Measurements from ENCODE around the gene MXD4.

The MXD4 gene, protein sequence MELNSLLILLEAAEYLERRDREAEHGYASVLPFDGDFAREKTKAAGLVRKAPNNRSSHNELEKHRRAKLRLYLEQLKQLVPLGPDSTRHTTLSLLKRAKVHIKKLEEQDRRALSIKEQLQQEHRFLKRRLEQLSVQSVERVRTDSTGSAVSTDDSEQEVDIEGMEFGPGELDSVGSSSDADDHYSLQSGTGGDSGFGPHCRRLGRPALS

DNA sequence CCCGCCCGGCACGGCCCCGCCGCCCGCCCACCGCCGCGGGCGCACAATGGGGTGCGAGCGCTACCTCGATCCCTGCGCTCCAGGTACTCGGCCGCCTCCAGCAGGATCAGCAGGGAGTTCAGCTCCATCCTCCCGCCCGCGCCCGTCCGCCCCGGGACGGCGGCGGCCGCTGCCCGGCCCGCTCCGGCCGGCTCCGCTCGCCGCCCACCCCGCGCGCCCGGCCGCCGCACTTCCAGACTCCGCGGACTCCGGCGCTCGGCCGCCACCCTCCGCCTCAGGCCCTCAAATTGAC is at the start of gene MXD4:
TSS of gene MXD4 (minus strand) at position 257 of the 292 bp plus-strand sequence. CDS start at position 128, 129 bp downstream.
- FAIRE-seq (no peak), DNase-seq (ENCODE audit: insufficient read length, low spot score) (no peak)

DNA sequence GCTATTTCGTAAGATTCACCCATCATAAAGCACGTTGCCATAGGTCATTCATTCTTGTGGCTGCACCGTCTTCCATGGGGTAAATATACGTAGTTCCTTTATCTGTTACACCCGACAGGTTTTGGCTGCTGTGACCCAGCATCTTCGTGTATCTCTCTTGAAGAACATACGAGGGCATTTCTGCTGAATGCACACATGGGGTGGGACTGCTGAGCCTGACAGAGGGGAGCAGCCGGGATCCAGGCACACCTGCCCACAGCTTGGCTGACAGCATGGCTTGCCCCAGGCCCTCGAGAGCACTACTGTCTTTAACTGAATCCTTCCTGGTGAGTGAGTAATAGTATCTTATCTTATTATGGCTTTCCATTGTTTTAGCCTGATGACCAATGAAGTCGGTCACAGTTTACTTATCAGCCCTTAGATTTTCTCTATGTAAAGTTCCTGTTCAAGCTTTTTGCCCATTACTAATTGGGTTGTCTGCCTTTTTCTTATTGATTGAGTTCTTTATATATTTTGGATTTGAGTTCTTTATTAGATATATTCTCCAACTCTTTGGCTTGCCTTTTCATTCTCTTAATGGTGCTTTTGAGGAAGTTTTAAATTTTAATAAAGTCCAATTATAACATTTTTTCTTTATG is 45.0 kb upstream of the MXD4 start:
- FAIRE-seq = no peak
- no peak for DNase-seq (ENCODE audit: insufficient read length, low spot score)

DNA sequence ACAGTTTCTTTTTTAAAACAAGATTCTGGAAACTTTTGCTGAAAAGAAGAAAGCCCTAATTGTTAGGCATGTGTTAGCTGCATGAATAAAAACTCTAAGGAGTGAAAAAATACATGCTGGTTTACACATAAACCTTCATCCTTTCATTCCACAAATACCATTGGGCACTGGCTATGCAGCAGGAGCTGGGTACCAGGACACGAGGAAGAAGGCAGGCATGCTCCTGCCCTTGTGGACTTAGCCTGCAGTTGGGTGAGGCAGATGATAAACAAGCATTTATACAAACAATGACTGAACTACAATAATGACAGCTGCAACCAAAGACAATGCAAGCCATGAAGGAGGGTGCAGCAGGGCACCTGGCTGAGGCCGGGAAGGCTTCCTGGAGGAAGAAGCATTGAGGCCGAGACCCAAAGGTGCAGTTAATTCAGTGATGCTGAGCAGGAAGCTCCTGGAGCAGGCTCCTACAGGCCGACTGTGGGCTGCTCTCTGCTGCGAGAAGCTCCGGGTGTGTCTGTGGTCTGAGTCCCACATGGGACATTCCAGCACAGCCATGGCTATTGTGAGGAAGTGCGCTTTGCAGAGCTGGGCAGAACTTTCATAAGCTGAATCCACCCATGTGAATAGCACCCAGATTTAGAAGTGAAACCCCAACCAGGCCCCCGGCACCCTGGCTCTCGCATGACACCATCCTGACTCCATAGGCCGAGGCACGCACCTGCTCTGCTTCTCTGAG is 44.0 kb upstream of the MXD4 start:
- no peak for FAIRE-seq
- no peak for DNase-seq (ENCODE audit: insufficient read length, low spot score)

DNA sequence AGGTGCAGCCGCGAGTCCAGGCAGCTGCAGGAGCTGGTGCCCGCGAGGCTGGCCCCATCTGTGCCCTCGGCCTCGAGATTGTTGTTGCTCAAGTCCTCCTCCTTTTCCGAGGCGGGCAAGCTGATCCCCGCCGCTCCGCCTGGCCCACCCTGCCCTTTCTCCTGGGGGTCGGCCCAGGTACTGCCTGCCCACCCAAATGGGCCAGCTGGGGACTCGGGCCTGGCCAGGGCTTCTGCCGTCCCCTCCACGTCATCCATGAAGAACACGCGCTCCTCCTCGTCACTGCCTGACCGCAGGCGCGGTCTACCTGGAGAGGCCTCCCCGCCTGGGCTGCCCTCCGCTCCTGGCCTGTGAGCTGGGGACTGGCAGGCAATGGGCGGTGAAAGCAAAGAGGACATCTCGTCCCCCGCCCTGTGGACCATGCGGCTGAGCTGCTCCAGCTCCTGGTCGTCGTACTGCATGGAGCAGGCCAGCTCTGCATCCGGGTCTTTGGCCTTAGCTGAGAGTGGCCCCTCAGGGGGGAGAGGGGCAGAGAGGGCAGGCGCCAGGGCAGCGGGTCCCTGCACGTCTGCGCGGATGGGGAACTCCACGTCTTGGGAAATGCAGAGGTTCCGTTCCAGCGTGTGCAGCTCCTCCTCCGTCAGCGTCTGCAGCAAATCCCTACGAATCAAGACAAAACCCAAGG is 43.1 kb upstream of the MXD4 start:
- DNase-seq (ENCODE audit: insufficient read length, low spot score) = no peak
- FAIRE-seq = no peak

DNA sequence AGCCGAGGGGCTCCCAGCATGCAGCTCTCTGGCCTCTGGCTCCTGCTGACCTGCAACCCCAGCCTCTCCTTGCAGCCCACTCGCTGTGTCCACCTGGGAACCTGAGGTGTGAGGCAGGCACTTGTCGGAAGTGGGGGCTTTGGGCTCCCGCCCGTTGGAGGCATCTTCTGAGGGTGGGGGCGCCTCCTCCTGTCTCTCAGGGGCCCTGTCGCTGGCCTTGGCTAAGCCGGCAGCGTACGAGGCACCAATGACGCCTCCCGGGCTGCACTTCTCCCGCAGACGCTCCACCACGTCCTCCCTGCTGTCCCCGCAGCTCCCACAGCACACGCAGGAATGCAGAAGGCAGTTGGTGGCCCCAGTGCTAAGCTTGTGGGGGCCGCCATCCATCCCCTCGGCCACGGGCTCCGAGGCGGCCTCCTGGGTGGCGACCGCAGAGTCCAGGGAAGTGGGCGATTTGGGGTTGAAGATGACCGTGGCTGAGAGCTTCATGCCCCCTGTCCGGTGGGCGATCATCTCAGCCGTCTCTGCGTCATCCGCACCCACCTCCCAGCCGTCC is 42.5 kb upstream of the MXD4 start:
- FAIRE-seq (no peak), DNase-seq (ENCODE audit: insufficient read length, low spot score) (no peak)

DNA sequence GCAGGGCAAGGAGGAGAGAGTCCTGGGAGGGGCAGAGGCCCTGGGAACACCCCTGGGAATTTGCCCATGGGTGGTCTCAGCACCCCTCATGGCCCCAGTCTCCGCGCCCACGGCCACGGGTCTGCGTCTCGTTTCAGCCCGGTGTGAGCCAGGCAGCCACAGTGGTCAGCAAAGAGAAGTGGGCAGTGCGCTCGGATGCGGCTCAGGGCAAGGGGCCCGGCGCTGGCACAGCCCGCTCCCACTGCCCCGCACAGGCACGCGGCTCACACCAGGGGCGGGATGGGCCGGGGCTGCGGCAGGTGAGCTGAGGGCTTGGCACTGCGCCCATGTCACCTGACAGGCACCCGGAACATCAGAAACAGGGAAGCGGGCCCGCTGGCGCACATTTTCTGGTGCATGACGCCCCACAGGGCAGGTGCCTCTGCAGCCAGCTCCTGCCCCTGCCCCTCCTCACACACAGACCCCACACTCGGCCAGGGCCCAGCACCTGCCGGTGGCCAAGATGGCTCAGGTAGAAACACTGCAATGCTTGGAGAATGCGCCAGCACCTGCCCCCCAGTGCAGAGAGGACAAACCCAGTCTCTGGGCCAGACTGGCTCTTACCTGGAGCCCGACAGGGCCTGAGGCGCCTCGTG is 41.9 kb upstream of the MXD4 start:
- DNase-seq (ENCODE audit: insufficient read length, low spot score) (no peak), FAIRE-seq (no peak)

DNA sequence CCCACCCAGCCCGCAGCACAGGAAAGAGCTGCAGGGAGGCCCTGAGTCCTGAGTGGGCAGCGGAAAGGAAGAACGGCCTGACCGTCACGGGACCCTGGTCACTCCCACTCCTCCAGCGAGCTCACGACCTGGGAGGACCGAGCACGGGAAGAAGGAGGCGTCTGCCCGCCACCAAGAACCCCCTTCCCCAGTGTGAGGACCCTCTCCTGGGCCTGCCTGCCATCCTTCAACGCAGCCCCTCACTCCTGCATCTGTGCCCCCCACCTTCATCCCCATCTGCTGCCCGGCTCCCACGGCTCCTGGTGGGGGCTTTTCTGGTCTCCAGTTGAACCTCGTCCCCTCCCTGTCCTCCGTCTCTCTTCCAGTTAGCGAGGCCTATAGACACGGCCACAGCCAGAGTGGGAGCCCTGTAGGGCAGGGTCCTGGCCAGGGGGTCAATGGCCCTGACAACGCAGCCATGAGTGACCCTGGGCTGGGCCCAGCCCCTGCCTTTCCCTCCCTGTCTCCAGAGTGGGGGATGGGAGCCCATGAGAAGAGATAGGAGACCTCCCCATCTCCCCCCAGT is 41.3 kb upstream of the MXD4 start:
- FAIRE-seq (no peak), DNase-seq (ENCODE audit: insufficient read length, low spot score) (no peak)

DNA sequence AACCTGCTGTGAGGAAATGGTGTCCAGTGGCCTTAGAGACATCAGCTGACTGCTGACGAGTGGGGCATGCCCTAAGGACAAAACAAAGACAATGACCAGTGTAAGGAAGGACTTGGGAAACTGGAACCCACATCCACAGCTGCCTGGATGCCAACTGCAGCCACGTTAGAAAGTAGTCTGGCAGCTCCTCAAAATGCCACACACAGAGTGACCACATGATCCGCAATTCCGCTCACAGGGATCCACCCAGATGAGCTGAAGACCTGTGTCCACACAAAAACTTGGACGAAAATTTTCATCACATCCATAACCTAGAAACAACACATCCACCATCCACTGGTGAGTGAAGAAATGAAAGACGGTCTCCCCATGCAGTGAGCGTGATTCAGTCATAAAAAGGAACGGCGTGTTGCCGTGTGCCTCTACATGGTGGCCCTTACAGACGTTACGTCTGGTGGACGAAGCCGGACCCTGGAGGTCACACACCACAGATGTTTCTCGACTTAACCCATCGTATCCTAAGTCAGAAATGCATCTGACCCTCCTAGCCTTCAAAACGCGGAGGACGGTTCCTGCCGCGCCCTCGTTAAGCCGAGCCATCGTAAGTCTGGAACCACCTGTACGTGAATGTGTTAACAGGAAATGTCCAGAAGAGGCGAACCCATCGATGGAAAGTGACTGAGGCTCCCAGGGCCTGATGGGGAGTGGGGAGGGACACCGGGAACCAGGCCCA is 40.6 kb upstream of the MXD4 start:
- DNase-seq (ENCODE audit: insufficient read length, low spot score) (no peak), FAIRE-seq (no peak)

DNA sequence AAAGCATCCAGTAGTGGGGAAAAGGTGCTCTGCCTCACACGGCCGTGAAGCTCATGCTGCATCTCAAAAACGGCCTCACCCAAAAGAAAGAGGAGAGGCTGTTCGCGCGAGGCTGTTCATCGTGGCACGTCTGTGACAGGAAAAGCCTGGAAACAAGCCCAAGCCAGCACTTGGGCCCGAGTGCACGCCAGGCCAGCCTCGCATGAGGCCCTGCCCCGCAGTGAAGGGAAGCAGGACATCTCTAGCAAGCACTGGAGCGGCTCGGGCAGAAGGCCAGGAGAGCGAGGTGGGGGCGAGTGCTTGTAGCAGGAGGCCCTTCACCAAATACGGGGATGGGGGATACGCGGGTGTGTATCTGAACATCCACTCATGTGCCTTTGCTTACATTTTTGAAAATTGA is 39.9 kb upstream of the MXD4 start:
- no peak for DNase-seq (ENCODE audit: insufficient read length, low spot score)
- FAIRE-seq = no peak

DNA sequence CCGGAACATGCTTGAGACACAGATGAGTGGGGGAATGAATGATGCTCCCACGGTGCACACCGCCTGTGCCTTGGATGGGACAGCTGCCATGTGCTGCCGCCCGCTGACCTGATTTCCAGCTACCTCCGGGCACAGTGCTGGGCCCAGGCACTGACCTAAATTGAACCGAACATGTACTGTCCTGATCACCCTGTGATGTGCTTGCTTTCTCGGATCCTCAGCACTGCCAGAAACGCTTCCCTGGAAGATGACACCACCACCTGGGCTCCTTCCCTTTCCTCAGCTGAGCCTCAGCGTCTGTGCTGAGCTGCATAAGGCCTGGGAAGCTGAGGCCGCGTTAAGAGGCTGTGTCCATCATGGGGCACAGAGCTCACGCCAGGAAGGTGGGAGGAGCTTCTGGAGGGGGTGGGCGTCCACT is 39.3 kb upstream of the MXD4 start:
- DNase-seq (ENCODE audit: insufficient read length, low spot score) = no peak
- FAIRE-seq = no peak

DNA sequence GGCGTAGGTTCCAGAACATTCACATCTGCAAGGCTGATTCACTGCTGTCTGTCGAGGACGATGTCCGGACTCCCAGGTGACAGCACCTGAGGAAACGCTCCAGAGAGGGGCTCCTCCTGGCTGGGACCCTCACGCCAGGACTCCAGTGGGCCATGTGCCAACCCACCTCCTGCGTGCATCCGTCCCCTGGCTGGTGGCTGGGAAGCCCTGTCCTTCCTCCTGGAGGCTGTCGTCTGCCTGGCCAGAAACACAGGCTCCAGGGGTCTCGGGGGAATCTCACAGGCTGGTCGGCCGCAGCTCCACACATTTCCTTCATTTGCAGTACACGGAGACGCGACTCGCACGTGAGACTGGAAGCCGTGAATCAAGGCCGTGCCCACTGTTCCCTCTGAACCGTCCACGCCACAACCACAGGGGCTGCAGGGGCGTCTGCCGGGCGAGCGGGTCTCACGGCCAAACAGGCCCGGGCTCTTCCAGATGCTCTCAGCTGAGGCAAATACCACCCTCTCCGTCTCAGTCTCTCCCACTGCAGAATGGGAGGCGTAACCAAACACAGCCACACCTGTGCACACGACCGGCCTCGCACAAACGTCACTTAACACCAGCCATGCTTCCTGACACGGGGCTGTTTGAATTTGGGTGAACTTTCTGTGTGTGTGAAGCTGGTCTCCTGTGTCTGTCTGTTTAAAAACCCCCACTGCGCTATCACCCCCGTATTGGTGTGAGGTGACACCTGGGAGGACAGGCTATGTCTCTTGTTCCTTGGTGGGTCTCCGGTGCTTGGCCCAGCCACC is 38.7 kb upstream of the MXD4 start:
- DNase-seq (ENCODE audit: insufficient read length, low spot score) (no peak), FAIRE-seq (no peak)

DNA sequence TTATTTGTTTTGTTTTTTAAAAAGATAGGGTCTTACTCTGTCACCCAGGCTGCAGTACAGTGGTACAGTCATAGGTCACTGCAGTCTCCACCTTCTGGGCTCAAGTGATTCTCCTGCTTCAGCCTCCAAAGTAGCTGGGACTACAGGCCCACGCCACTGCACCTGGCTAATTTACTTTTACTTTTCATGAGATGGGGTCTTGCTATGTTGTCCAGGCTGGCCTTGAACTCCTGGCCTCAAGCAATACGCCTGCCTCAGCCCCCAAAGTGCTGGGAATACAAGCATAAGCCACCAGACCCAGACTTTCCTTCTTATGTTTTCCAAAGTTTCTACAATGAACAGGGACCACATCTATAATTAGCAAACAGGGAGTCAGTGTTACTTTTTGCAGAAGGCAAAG is 37.9 kb upstream of the MXD4 start:
- no peak for FAIRE-seq
- DNase-seq (ENCODE audit: insufficient read length, low spot score) = no peak

DNA sequence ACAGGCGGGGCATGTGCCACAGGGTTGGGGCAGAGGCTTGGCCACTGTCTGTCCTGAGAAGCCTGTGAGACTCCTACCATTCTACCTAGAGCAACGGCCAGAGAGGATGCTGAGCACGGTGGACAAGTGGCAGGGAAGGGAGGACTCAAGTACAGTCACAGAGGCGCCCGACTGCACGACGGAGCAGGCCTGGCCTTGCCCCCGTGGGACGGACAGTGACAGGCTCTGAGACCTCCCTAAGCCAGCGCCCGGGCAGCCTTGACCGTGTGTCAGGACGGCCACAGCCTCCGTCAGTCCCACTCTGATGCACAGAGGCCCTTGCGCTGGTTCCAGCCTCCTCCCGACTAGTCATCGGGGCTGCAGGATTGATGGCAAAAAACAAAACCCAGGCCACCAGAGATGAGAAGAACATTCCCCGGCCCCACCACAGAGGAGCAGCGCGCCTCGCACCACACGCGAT is 36.7 kb upstream of the MXD4 start:
- FAIRE-seq (no peak), DNase-seq (ENCODE audit: insufficient read length, low spot score) (no peak)

DNA sequence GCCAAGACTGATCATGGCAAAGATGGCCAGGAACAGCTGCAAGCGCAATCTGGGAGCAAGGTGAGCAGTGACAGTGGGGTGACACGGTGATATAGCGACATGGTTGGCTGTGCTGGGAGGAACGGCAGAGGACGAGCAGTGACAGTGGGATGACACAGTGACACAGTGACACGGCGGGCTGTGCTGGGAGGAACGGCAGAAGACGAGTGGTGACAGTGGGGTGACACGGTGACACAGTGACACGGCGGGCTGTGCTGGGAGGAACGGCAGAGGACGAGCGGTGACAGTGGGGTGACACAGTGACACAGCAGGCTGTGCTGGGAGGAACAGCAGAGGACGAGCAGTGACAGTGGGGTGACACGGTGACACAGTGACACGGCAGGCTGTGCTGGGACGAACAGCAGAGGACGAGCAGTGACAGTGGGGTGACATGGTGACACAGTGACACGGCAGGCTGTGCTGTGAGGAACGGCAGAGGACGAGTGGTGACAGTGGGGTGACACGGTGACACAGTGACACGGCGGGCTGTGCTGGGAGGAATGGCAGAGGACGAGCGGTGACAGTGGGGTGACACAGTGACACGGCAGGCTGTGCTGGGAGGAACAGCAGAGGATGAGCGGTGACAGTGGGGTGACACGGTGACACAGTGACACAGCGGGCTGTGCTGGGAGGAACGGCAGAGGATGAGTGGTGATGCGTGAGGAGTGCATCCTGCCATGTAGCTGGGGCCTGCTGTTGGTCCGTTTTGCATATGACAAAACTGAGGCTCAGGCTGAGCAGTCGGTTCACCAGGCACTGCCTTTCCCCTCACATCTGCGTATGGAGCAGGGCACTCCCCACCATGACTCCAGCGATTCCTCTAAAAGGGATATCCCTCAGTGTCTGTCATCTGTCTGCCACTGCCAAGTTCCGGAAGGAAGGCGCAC is 36.0 kb upstream of the MXD4 start:
- FAIRE-seq = no peak
- no peak for DNase-seq (ENCODE audit: insufficient read length, low spot score)

DNA sequence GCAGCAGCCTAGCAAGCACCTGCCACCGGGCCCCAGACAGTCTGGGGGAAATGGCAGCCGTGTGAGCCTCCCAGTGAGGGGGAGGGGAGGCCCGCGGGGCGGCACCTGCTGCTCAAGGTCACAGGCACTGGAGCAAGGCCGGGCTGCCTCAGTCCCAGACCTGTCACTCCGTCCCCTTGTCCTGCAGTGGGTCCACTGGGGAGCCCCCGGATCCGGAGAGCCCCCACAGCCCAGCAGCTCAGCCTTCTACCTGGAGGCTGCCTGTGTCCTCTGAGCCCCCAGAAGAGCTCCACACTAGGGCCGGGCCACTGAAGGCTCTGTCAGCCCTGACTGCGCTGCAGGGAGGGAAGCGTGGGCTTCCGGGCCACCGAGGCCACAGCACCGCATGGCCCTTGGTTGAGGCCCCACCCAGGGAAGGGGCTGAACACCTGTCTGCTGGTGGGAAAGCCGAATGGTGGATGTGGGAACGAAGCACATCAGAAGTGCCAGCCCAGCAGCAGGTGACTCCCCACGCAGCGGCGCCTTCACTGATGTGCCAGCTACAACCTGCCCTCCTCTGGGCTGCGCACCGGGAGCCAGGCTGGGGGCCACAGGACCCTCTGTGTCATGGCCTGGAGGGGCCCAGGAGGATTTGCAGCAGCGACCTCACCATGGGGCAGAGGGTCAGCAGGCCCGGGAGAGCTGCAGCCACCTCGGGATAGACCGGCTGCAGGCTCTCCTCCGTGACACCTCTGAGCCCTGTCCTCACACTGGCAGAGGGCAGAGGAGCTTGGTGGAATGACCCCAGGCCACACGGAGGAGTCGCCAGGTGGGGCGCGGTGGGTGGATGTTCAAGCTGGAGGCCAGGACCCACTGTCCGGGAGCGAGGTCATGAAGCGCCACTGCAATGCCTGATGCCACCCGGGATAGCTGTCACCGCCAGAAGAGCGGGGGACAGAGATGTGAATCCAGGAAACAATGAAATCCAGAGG is 35.0 kb upstream of the MXD4 start:
- no peak for FAIRE-seq
- no peak for DNase-seq (ENCODE audit: insufficient read length, low spot score)

DNA sequence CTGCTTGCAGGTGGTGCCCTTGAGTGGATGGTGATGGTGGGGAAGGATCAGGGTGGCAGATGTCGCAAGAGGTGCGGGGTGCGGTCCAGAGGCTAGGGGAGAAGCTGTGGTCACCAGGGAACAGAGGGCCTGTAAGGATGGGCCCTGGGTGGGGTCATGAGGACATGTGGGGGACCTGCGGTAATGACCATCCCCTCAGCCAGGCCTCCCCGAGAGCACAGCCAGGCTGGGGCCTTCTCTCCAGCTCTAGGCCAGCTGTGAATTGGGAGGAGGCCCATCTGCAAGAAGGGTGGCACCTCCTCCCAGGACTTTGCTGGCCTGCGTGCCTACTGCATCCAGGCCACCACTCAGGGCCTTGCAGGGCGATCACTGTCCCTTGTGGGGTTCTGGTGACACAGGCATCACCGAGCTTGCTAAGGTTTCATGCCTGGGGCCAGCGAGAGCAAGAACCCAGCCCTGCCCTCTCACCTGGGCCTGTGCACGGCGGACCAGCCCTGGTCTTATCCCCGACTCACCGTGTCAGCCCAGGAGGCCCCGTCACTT is 34.1 kb upstream of the MXD4 start:
- no peak for DNase-seq (ENCODE audit: insufficient read length, low spot score)
- FAIRE-seq = no peak

DNA sequence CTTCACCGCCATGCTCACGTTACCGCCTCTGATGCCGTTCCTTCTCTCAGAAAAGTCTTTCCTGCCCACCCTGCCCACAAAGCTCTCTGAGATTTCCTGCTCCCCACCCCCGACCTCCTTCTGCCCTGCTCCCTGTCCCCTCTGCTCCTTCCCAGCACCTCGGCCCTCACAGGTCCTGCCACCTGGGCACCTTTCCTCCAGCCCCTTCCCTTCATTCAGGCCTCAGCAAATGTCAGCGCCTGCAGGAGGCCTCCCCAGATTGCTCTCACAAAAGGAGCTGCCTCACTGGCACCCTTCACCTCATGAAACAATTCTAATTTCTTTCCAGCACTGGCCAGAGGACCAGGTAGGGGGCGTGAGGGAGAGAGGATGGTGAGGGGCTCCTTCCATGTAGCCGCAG is 33.6 kb upstream of the MXD4 start:
- FAIRE-seq (no peak), DNase-seq (ENCODE audit: insufficient read length, low spot score) (no peak)

Data from GM19239 (cell line).